Astrocyte (in vitro differentiated cells and primary cell): Measurements from ENCODE around the gene BORCS5. TPM values are rescaled to one million over a fixed set of nuclear protein-coding genes. Genes with fewer than 3 reads are reported as not detected.
A peak's percentile ranks its signal among the peaks of the same experiment; 100 is the strongest.
"Not testable (repeated sequence)": the region's sequence is repeated elsewhere in the genome, so short reads cannot be mapped to it uniquely, and the experiment has no call there.

Experiments
- DNase-seq: peaks from one replicate; pipeline ENCODE4 v3.0.0-alpha.2; 2010; ENCODE audit warnings: low read depth
- FAIRE-seq: peaks from 2 replicates; lab custom pipeline; 2011; peaks lifted over from hg19 to GRCh38; lab: Jason Lieb, UNC
- H2AFZ ChIP-seq: 2 replicates; pipeline ENCODE4 v1.6.0; 2012; ENCODE audit warnings: low read depth, low read length, inconsistent platforms
- H3K27ac ChIP-seq: 2 replicates; pipeline ENCODE4 v1.5.1; 2011; ENCODE audit warnings: low read depth, low read length, inconsistent platforms
- H3K27me3 ChIP-seq: 2 replicates; pipeline ENCODE4 v1.6.0; 2011; ENCODE audit warnings: low read length, inconsistent platforms; ENCODE audit not compliant: insufficient read depth
- H3K36me3 ChIP-seq: 2 replicates; pipeline ENCODE4 v1.5.1; 2011; ENCODE audit warnings: low read length, inconsistent platforms; ENCODE audit not compliant: insufficient read depth
- H3K4me1 ChIP-seq: 2 replicates; pipeline ENCODE4 v1.5.1; 2011; ENCODE audit warnings: low read length, inconsistent platforms; ENCODE audit not compliant: insufficient read depth
- H3K4me2 ChIP-seq: 2 replicates; pipeline ENCODE4 v1.6.0; 2012; ENCODE audit warnings: low read length, inconsistent platforms
- H3K4me3 ChIP-seq: 2 replicates; pipeline ENCODE4 v1.5.1; 2011; ENCODE audit warnings: low read depth, mild to moderate bottlenecking, low read length, inconsistent platforms; ENCODE audit not compliant: insufficient read depth
- H3K79me2 ChIP-seq: 2 replicates; pipeline ENCODE4 v1.6.0; 2012; ENCODE audit warnings: mild to moderate bottlenecking, low read length, inconsistent platforms; ENCODE audit not compliant: insufficient read depth
- H3K9ac ChIP-seq: 2 replicates; pipeline ENCODE4 v1.6.0; 2012; ENCODE audit warnings: mild to moderate bottlenecking, low read length, inconsistent platforms
- H3K9me3 ChIP-seq: 2 replicates; pipeline ENCODE4 v1.5.1; 2012; ENCODE audit warnings: low read depth, mild to moderate bottlenecking, low read length, inconsistent platforms; ENCODE audit not compliant: insufficient read depth
- H4K20me1 ChIP-seq: 2 replicates; pipeline ENCODE4 v1.6.0; 2012; ENCODE audit warnings: low read length, inconsistent platforms; ENCODE audit not compliant: insufficient read depth
- H3K27ac Mint-ChIP-seq: one replicate; pipeline ENCODE4 v1.8.0; 2021; ENCODE audit warnings: mild to moderate bottlenecking, mixed read lengths; ENCODE audit not compliant: unreplicated experiment
- H3K27me3 Mint-ChIP-seq: one replicate; pipeline ENCODE4 v1.8.0; 2021; ENCODE audit warnings: low read depth, mixed read lengths; ENCODE audit not compliant: unreplicated experiment
- H3K36me3 Mint-ChIP-seq: one replicate; pipeline ENCODE4 v1.8.0; 2021; ENCODE audit warnings: low read depth, mixed read lengths; ENCODE audit not compliant: unreplicated experiment
- H3K4me1 Mint-ChIP-seq: one replicate; pipeline ENCODE4 v1.8.0; 2021; ENCODE audit warnings: low read depth, mixed read lengths; ENCODE audit not compliant: unreplicated experiment
- H3K4me3 Mint-ChIP-seq: one replicate; pipeline ENCODE4 v1.8.0; 2021; ENCODE audit warnings: mild to moderate bottlenecking, moderate library complexity, mixed read lengths; ENCODE audit not compliant: unreplicated experiment
- H3K9me3 Mint-ChIP-seq: one replicate; pipeline ENCODE4 v1.8.0; 2021; ENCODE audit warnings: mild to moderate bottlenecking, mixed read lengths; ENCODE audit not compliant: unreplicated experiment
- EZH2 ChIP-seq: IDR thresholded peaks from 2 replicates; pipeline ENCODE4 v1.6.1; 2012; ENCODE audit warnings: mild to moderate bottlenecking, low read length, inconsistent platforms; ENCODE audit not compliant: insufficient read depth
- total RNA-seq: library from RNA; stranded (reverse); gene quantifications from 2 replicates; pipeline ENCODE4 v1.2.1, GENCODE V29; 2021
- TF ChIP-seq, protein P1 (sequence below): IDR thresholded peaks from 2 replicates; pipeline ENCODE4 v1.5.1; 2011; ENCODE audit warnings: low read depth, mild to moderate bottlenecking, inconsistent platforms, low read length, moderate library complexity; ENCODE audit not compliant: insufficient read depth

BORCS5 gene
- total RNA-seq, 1 donor from 2014 or later = 8.1 TPM

DNA sequence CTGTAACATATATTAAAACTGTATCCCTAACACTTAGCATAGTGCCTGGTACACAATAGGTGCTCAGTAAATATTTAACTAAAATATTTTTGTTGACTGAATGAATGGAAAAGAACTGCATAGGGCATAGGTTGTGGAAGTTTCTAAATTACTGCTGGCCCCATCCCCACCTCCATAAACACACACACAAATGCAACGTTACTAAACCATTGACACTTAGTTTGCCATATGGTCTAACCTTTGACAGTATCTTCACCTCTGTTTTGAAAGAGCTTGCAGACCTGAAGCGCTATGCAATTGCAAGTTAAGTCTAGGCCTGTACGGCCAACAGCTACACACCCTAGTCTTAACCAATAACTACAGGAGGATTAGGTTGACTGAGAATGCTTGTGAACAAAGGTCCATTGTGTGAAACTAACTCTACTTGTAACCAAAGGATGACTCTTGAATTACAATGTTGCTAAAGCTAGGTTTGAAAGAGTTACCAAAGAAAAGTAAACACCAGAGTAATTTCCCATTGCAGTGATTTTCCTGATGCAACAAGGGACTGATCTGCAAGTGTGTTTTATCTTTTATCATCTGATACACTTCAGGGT lies 5.9 kb upstream of the BORCS5 start:
- H4K20me1 ChIP-seq = no peaks in the 10 kb centered on the region
- Mint-ChIP-seq H3K4me3 (peak overlapping the region; percentile 69), H3K27me3 (no peaks in the 10 kb centered on the region), H3K4me1 (no peaks in the 10 kb centered on the region), H3K36me3 (no peaks in the 10 kb centered on the region), H3K27ac (no peak overlapping the region), H3K9me3 (no peaks in the 10 kb centered on the region)
- H3K9me3 ChIP-seq = no peaks in the 10 kb centered on the region
- FAIRE-seq = no peak
- TF ChIP-seq EZH2 = no peak
- TF ChIP-seq, protein P1, sequence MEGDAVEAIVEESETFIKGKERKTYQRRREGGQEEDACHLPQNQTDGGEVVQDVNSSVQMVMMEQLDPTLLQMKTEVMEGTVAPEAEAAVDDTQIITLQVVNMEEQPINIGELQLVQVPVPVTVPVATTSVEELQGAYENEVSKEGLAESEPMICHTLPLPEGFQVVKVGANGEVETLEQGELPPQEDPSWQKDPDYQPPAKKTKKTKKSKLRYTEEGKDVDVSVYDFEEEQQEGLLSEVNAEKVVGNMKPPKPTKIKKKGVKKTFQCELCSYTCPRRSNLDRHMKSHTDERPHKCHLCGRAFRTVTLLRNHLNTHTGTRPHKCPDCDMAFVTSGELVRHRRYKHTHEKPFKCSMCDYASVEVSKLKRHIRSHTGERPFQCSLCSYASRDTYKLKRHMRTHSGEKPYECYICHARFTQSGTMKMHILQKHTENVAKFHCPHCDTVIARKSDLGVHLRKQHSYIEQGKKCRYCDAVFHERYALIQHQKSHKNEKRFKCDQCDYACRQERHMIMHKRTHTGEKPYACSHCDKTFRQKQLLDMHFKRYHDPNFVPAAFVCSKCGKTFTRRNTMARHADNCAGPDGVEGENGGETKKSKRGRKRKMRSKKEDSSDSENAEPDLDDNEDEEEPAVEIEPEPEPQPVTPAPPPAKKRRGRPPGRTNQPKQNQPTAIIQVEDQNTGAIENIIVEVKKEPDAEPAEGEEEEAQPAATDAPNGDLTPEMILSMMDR = no peak
- H3K4me3 ChIP-seq = no peak overlapping the region
- peak overlapping the region; percentile 87 for H3K4me2 ChIP-seq
- no peak overlapping the region for H3K9ac ChIP-seq
- H2AFZ ChIP-seq = no peak overlapping the region
- H3K4me1 ChIP-seq = no peaks in the 10 kb centered on the region
- no peaks in the 10 kb centered on the region for H3K27me3 ChIP-seq
- H3K27ac ChIP-seq = no peak overlapping the region
- no peaks in the 10 kb centered on the region for H3K36me3 ChIP-seq
- no peak for DNase-seq
- H3K79me2 ChIP-seq = no peaks in the 10 kb centered on the region

DNA sequence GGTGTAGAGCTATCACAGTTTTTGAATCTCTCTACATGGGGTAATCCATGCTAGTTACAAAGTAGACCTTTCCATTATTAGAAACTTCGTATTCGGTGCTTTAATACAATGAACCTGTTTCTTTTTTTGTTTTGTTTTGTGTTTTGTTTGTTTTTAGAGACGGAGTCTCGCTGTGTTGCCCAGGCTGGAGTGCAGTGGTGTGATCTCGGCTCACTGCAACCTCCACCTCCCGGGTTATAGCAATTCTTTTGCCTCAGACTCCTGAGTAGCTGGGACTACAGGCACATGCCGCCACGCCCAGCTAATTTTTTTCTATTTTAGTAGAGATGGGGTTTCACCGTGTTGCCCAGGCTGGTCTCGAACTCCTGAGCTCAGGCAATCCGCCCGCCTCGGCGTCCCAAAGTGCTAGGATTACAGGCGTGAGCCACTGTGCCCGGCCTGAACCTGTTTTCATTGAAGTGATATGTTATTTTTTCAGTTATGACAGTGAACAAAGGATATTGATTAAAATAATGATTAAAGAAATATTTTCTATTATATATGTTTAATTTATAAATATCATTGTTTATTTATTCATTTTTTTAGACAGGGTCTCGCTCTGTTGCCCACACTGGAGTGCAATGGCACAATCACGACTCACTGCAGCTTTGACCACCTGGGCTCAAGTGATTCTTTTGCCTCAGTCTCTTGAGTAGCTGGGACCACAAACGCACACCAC lies 5.3 kb upstream of the BORCS5 start:
- H3K27ac Mint-ChIP-seq, H3K4me3 Mint-ChIP-seq, H3K4me1 Mint-ChIP-seq: not testable (repeated sequence)

DNA sequence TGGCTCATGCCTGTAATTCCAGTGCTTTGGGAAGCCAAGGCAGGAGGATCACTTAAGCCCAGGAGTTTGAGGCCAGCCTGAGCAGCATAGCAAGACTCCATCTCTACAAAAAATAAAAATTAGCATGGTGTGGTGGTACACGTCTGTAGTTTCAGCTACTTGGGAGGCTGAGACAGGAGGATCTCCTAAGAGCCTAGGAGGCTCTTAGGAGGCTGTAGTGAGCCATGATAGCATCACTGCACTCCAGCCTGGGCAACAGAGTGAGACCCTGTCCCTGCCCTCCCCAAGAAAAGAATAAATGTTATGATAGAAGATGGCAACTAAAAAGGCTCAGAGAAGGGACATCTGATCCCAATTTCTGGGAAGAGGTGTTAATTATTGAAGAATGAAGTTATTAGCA lies 3.6 kb upstream of the BORCS5 start:
- Histone ChIP-seq H3K79me2 (peaks cover 13% of the 10 kb centered on the region), H3K27me3 (no peaks in the 10 kb centered on the region), H3K4me3 (no peak overlapping the region), H3K9ac (no peak overlapping the region), H3K9me3 (no peaks in the 10 kb centered on the region), H3K4me2 (no peak overlapping the region), H4K20me1 (no peaks in the 10 kb centered on the region), H3K4me1 (peaks cover 7% of the 10 kb centered on the region), H2AFZ (no peak overlapping the region), H3K36me3 (no peaks in the 10 kb centered on the region), H3K27ac (no peak overlapping the region)
- no peak overlapping the region for H3K4me3 Mint-ChIP-seq
- no peak for FAIRE-seq
- no peaks in the 10 kb centered on the region for H3K9me3 Mint-ChIP-seq
- no peaks in the 10 kb centered on the region for H3K4me1 Mint-ChIP-seq
- no peak for DNase-seq
- no peaks in the 10 kb centered on the region for H3K36me3 Mint-ChIP-seq
- no peaks in the 10 kb centered on the region for H3K27me3 Mint-ChIP-seq
- no peak overlapping the region for H3K27ac Mint-ChIP-seq
- TF ChIP-seq, protein P1 = no peak
- no peak for TF ChIP-seq EZH2

More for the DNA sequence above, 5.3 kb upstream of the BORCS5 start:
- not testable (repeated sequence) for H3K9me3 Mint-ChIP-seq, H3K4me2 ChIP-seq, FAIRE-seq, DNase-seq, H3K4me3 ChIP-seq, H3K27ac ChIP-seq, H4K20me1 ChIP-seq, H3K36me3 ChIP-seq, H3K9me3 ChIP-seq, H3K79me2 ChIP-seq, H2AFZ ChIP-seq, H3K4me1 ChIP-seq, H3K27me3 ChIP-seq, H3K27me3 Mint-ChIP-seq, H3K36me3 Mint-ChIP-seq, H3K9ac ChIP-seq
